Fibroblast of lung (primary cell): ENCODE data around the gene RPL37A.

Experiments
- CTCF ChIP-seq, 2 donors: IDR thresholded peaks in 1 of 2; conservative IDR thresholded peaks in 1 of 2; 1 replicate in 1 of 2; 2 replicates in 1 of 2; pipeline ENCODE4 v1.5.1; 2011 to 2012; ENCODE audit warnings: low read length in 2 of 2, control low read depth in 1 of 2, inconsistent platforms in 1 of 2, low read depth in 1 of 2, mild to moderate bottlenecking in 1 of 2
- EZH2 ChIP-seq: IDR thresholded peaks from 2 replicates; pipeline ENCODE4 v1.5.1; 2012; ENCODE audit warnings: low read length, control low read depth, mild to moderate bottlenecking; ENCODE audit errors: missing control alignments

- TF ChIP-seq EZH2: no peak
- TF ChIP-seq CTCF (conservative IDR thresholded peaks at IDR 0.05 in 1 of 2, IDR thresholded peaks at IDR 0.05 in 1 of 2; ENCODE audit: low read depth in 1 of 2, low read length in 2 of 2): no peak
Measured at GRCh38 chr2:216498379-216499352, at the start of gene RPL37A.
